ENCODE measurements around the gene AKR1D1.

Gene AKR1D1

GRCh38 chr7:138076196-138076595 lies at the start of gene AKR1D1:
TSS of gene AKR1D1 (plus strand) at chr7:138076459. CDS start at chr7:138076519, 60 bp downstream.
- no peak for DNase-seq (ENCODE audit: extremely low read depth, low read depth)
- no peak for TF ChIP-seq CTCF (IDR thresholded peaks at IDR 0.05; ENCODE audit: low read depth, low read length)

- DNase-seq (ENCODE audit: extremely low read depth, low read depth), result no peak
- TF ChIP-seq CTCF (IDR thresholded peaks at IDR 0.05; ENCODE audit: low read depth, low read length), result no peak
Measured at GRCh38 chr7:138027100-138027499, 49.2 kb upstream of the AKR1D1 start.

GRCh38 chr7:138029126-138029525 lies 47.1 kb upstream of the AKR1D1 start:
- TF ChIP-seq CTCF (IDR thresholded peaks at IDR 0.05; ENCODE audit: low read depth, low read length), result no peak

GRCh38 chr7:138029941-138030340 lies 46.3 kb upstream of the AKR1D1 start:
- DNase-seq (ENCODE audit: extremely low read depth, low read depth), result no peak

More at GRCh38 chr7:138029126-138029525, 47.1 kb upstream of the AKR1D1 start:
- DNase-seq (ENCODE audit: extremely low read depth, low read depth), result no peak

GRCh38 chr7:138030679-138031351 lies 45.4 kb upstream of the AKR1D1 start:
- TF ChIP-seq CTCF (IDR thresholded peaks at IDR 0.05; ENCODE audit: low read depth, low read length), result no peak
- no peak for DNase-seq (ENCODE audit: extremely low read depth, low read depth)

More at GRCh38 chr7:138029941-138030340, 46.3 kb upstream of the AKR1D1 start:
- no peak for TF ChIP-seq CTCF (IDR thresholded peaks at IDR 0.05; ENCODE audit: low read depth, low read length)

GRCh38 chr7:138032186-138032585 lies 44.1 kb upstream of the AKR1D1 start:
- no peak for DNase-seq (ENCODE audit: extremely low read depth, low read depth)

More at GRCh38 chr7:138032186-138032585, 44.1 kb upstream of the AKR1D1 start:
- no peak for TF ChIP-seq CTCF (IDR thresholded peaks at IDR 0.05; ENCODE audit: low read depth, low read length)

Data from AG09319 (cell line).